HCT116 (cell line): ENCODE results near the gene KHDRBS1. TPM values are rescaled to one million over a fixed set of nuclear protein-coding genes. Genes with fewer than 3 reads are reported as not detected.

ENCODE experiments used
- ATAC-seq: fragments of 200-7000 bp; cut with Tn5 transposase; 2 replicates; pipeline ENCODE4 v1.9.1; 2020; ENCODE audit warnings: mild to moderate bottlenecking, moderate library complexity
- BruUV-seq: library from RNA; stranded (reverse); fragments of 400-500 nt; replicated peaks from 2 replicates; lab custom pipeline; 2021; lab: Mats Ljungman, UMichigan
- CTCF ChIA-PET: fragments of 300-600 bp; sonication (Branson Sonifier 250); formaldehyde crosslinking; loops from one replicate; lab custom pipeline; 2021; ENCODE audit warnings: antibody characterized with exemption; lab: Charles Lee
- POLR2A ChIA-PET: fragments of 300-600, 350-600 bp; sonication (Branson Sonifier 250); formaldehyde crosslinking; loops from one replicate; lab custom pipeline; 2021; ENCODE audit warnings: antibody characterized with exemption; lab: Charles Lee
- RAD21 ChIA-PET, 2 experiments: fragments of 300-600 bp; sonication (Branson Sonifier 250); formaldehyde crosslinking; loops; one replicate each; lab custom pipeline; 2023; ENCODE audit warnings: low total read pairs in 2 of 2; ENCODE audit not compliant: uncharacterized antibody in 2 of 2, unreplicated experiment in 2 of 2, low non-redundant PET in 1 of 2; lab: Charles Lee
- DNase-seq: peaks from one replicate; pipeline ENCODE4 v3.0.0-alpha.2; 2010; ENCODE audit warnings: low read depth, low spot score
- H2AFZ ChIP-seq: fragments of 200-600 bp; shearing (Covaris generic), sonication (generic); 2 replicates; pipeline ENCODE4 v1.6.1; 2017; ENCODE audit warnings: low read depth, mixed run types, mixed read lengths, antibody characterized with exemption, low read length; ENCODE audit not compliant: poor library complexity, severe bottlenecking
- H3K27ac ChIP-seq: 2 replicates; pipeline ENCODE4 v1.5.1; 2012; ENCODE audit warnings: low read depth, low read length
- H3K27me3 ChIP-seq: fragments of 200-600 bp; sonication (generic); 2 replicates; pipeline ENCODE4 v1.6.1; 2016; ENCODE audit warnings: mixed run types, low read length, mixed read lengths; ENCODE audit not compliant: insufficient read depth
- H3K36me3 ChIP-seq, 2 experiments: fragments of 200-500 bp in 1 of 2; fragments of 200-600 bp in 1 of 2; sonication (Bioruptor generic) in 1 of 2; sonication (generic) in 1 of 2; 2 replicates each; pipeline versions ENCODE4 v1.5.1 to v1.6.1; 2014 to 2016; ENCODE audit warnings: low read length in 2 of 2, inconsistent platforms in 1 of 2, mixed read lengths in 1 of 2, mixed run types in 1 of 2; ENCODE audit not compliant: insufficient read depth in 2 of 2, control insufficient read depth in 1 of 2
- H3K4me1 ChIP-seq, 2 experiments: fragments of 200-600 bp in 1 of 2; sonication (generic) in 1 of 2; 2 replicates each; pipeline versions ENCODE4 v1.5.1 to v1.6.1; 2012 to 2017; ENCODE audit warnings: low read length in 2 of 2, inconsistent platforms in 1 of 2, mild to moderate bottlenecking in 1 of 2, mixed read lengths in 1 of 2, mixed run types in 1 of 2, moderate library complexity in 1 of 2; ENCODE audit not compliant: insufficient read depth in 2 of 2, control insufficient read depth in 1 of 2
- H3K4me2 ChIP-seq: fragments of 200-600 bp; sonication (generic); 2 replicates; pipeline ENCODE4 v1.6.1; 2017; ENCODE audit warnings: mixed run types, low read length, mixed read lengths
- H3K4me3 ChIP-seq, 2 experiments: fragments of 200-600 bp in 1 of 2; sonication (generic) in 1 of 2; replicated peaks in 1 of 2; 2 replicates each; pipeline ENCODE4 v1.5.1; 2011 to 2016; ENCODE audit warnings: low read length in 2 of 2, control low read depth in 1 of 2, low read depth in 1 of 2, mild to moderate bottlenecking in 1 of 2, mixed read lengths in 1 of 2, mixed run types in 1 of 2
- H3K79me2 ChIP-seq: fragments of 200-600 bp; sonication (generic); 2 replicates; pipeline ENCODE4 v1.6.1; 2017; ENCODE audit warnings: mild to moderate bottlenecking, mixed run types, low read length, moderate library complexity, mixed read lengths; ENCODE audit not compliant: insufficient read depth
- H3K9ac ChIP-seq: fragments of 200-600 bp; sonication (generic); 2 replicates; pipeline ENCODE4 v1.6.1; 2016; ENCODE audit warnings: low read length, mixed read lengths
- H3K9me2 ChIP-seq: fragments of 200-600 bp; sonication (generic), shearing (Covaris generic); 2 replicates; pipeline ENCODE4 v1.6.1; 2017; ENCODE audit warnings: mixed run types, mild to moderate bottlenecking, moderate library complexity; ENCODE audit not compliant: insufficient read depth
- H3K9me3 ChIP-seq, 2 experiments: fragments of 200-500 bp in 1 of 2; fragments of 200-600 bp in 1 of 2; sonication (Bioruptor generic) in 1 of 2; sonication (generic) in 1 of 2; 2 replicates each; pipeline ENCODE4 v1.6.1; 2014 to 2017; ENCODE audit warnings: low read length in 2 of 2, mixed read lengths in 2 of 2, inconsistent platforms in 1 of 2, low read depth in 1 of 2, mild to moderate bottlenecking in 1 of 2, mixed run types in 1 of 2, moderate library complexity in 1 of 2; ENCODE audit not compliant: control insufficient read depth in 1 of 2, insufficient read depth in 1 of 2
- H4K20me1 ChIP-seq: fragments of 200-600 bp; sonication (generic), shearing (Covaris generic); 2 replicates; pipeline ENCODE4 v1.6.1; 2017; ENCODE audit warnings: mixed run types, mild to moderate bottlenecking, moderate library complexity; ENCODE audit not compliant: insufficient read depth
- CEBPB ChIP-seq: IDR thresholded peaks from 2 replicates; pipeline ENCODE4 v1.6.1; 2012; ENCODE audit warnings: low read depth
- EGR1 ChIP-seq: IDR thresholded peaks from 2 replicates; pipeline ENCODE4 v1.6.1; 2012; ENCODE audit warnings: low read depth
- EZH2 ChIP-seq: fragments of 200-600 bp; sonication (generic); IDR thresholded peaks from 2 replicates; pipeline ENCODE4 v1.6.1; 2017; ENCODE audit warnings: antibody characterized with exemption, mixed run types
- FOSL1 ChIP-seq: IDR thresholded peaks from 2 replicates; pipeline ENCODE4 v1.6.1; 2012; ENCODE audit warnings: low read depth
- JUND ChIP-seq: IDR thresholded peaks from 2 replicates; pipeline ENCODE4 v1.6.1; 2012
- POLR2A ChIP-seq: IDR thresholded peaks from 2 replicates; pipeline ENCODE4 v1.7.0; 2011; ENCODE audit warnings: borderline replicate concordance; ENCODE audit not compliant: insufficient read depth, insufficient read length; ENCODE audit errors: extremely low read depth
- POLR2AphosphoS5 ChIP-seq: IDR thresholded peaks from 2 replicates; pipeline ENCODE4 v1.6.1; 2011; ENCODE audit warnings: mild to moderate bottlenecking, low read depth, low read length, moderate library complexity
- RAD21 ChIP-seq: IDR thresholded peaks from 2 replicates; pipeline ENCODE4 v1.6.1; 2012; ENCODE audit warnings: low read depth, mild to moderate bottlenecking
- REST ChIP-seq: IDR thresholded peaks from 2 replicates; pipeline ENCODE4 v1.6.1; 2012; ENCODE audit warnings: low read depth
- SIN3A ChIP-seq: IDR thresholded peaks from 2 replicates; pipeline ENCODE4 v1.6.1; 2012; ENCODE audit warnings: low read depth
- SP1 ChIP-seq: IDR thresholded peaks from 2 replicates; pipeline ENCODE4 v1.6.1; 2012; ENCODE audit warnings: low read depth
- SRF ChIP-seq: IDR thresholded peaks from 2 replicates; pipeline ENCODE4 v1.6.1; 2012; ENCODE audit warnings: low read depth
- TCF7L2 ChIP-seq: IDR thresholded peaks from 2 replicates; pipeline ENCODE4 v1.7.0; 2011; ENCODE audit warnings: borderline replicate concordance, inconsistent platforms; ENCODE audit not compliant: insufficient read depth, insufficient read length; ENCODE audit errors: extremely low read depth
- ZFX ChIP-seq: fragments of 450-650 bp; IDR thresholded peaks from 2 replicates; pipeline ENCODE4 v1.6.1; 2017
- intact Hi-C: fragments of 100-400 bp; cut with micrococcal nuclease; formaldehyde crosslinking; loops from 2 replicates; pipeline ENCODE4 v1.10.0; 2022
- total RNA-seq: library from RNA; stranded (reverse); gene quantifications from one replicate; pipeline ENCODE4 v1.2.1, GENCODE V29; 2021; ENCODE audit not compliant: unreplicated experiment
- TF ChIP-seq, protein P1 (sequence below): IDR thresholded peaks from 2 replicates; pipeline ENCODE4 v1.6.1; 2012
- TF ChIP-seq, protein P2 (sequence below), 3 experiments: fragments of 200-600 bp in 1 of 3; sonication (generic) in 1 of 3; IDR thresholded peaks in 2 of 3; conservative IDR thresholded peaks in 1 of 3; 2 replicates each; pipeline ENCODE4 v1.5.1; 2012 to 2017; ENCODE audit warnings: low read depth in 2 of 3, low read length in 2 of 3, antibody characterized with exemption in 1 of 3, borderline replicate concordance in 1 of 3, control low read depth in 1 of 3, mild to moderate bottlenecking in 1 of 3, mixed read lengths in 1 of 3, mixed run types in 1 of 3, moderate library complexity in 1 of 3; ENCODE audit not compliant: insufficient read depth in 1 of 3

Gene KHDRBS1
- total RNA-seq, 1 experiment from 2014 or later: 215 TPM

DNA sequence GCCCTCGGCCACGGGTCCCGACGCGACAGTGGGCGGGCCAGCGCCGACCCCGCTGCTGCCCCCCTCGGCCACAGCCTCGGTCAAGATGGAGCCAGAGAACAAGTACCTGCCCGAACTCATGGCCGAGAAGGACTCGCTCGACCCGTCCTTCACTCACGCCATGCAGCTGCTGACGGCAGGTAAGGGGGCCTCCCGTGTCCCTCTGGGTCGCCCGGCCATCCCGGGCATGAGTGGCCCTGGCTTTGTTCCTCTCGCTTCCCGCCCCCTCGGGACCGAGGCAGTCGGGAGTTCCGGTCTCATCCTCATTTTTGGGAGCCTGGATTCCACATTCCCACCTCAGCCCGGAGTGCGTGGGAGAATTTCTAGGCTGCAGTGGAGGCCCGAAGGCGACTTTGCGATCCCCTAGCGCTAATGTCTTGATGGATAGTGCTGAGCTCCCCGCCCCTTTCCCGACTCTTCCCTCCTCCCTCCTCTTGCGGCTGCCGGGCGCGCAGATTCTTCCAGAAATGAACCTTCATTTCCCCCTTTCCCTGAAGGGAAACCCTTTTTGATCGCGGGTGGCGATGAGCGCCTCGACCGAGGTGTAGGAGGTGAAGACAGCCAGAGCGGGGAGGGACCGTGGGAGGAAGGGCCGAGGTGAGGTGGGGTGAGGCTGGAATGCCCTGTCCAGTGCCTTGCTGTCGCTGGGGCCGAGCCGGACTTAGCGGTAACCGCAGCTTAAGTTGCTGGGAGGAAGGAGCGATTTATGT, 705 bp downstream of the KHDRBS1 start:
- H3K79me2 ChIP-seq: peaks cover 57% of the 10 kb centered on the region
- peaks cover 9 to 14% of the 10 kb centered on the region in 2 experiments; a peak in 2 of 4 replicates for H3K36me3 ChIP-seq
- intact Hi-C loops: no loop called here
- H4K20me1 ChIP-seq: peaks cover 31% of the 10 kb centered on the region
- H3K27ac ChIP-seq: peak overlapping the region; percentile 98
- no TSS peak for BruUV-seq
- no peak for DNase-seq
- H3K4me2 ChIP-seq: peak overlapping the region; percentile 83
- POLR2A ChIA-PET: interaction anchor here (1.5 kb wide), 1 partner anchor 16 kb away, joined by 4 read pairs; no protein-coding TSS in a partner anchor
- peak overlapping the region; percentile 99 for H3K9ac ChIP-seq
- ATAC-seq: peak; percentile 38
- H3K9me3 ChIP-seq: no peaks in the 10 kb centered on the region
- RAD21 ChIA-PET: no interaction called here
- H2AFZ ChIP-seq: no peak overlapping the region
- CTCF ChIA-PET: no interaction called here
- no peaks in the 10 kb centered on the region for H3K27me3 ChIP-seq
- TF ChIP-seq SIN3A: peak; percentile 67
- no peak for TF ChIP-seq JUND
- TF ChIP-seq ZFX: peak; percentile 54; the same call in 1 of the 2 replicates
- no peak for TF ChIP-seq EGR1
- no peak for TF ChIP-seq CEBPB
- no peaks in the 10 kb centered on the region for H3K9me2 ChIP-seq
- H3K4me1 ChIP-seq: peaks cover 13 to 37% of the 10 kb centered on the region in 2 experiments
- H3K4me3 ChIP-seq: peak overlapping the region; percentile 96 to 98

- peak overlapping the region; percentile 96 to 98 for H3K4me3 ChIP-seq
- peak overlapping the region; percentile 98 for H3K27ac ChIP-seq
- no peaks in the 10 kb centered on the region for H3K9me2 ChIP-seq
- H2AFZ ChIP-seq: no peak overlapping the region
- no peak for ATAC-seq
- peaks cover 13 to 37% of the 10 kb centered on the region in 2 experiments for H3K4me1 ChIP-seq
- H3K9me3 ChIP-seq: no peaks in the 10 kb centered on the region
- peaks cover 32% of the 10 kb centered on the region for H4K20me1 ChIP-seq
- H3K36me3 ChIP-seq: peaks cover 9 to 14% of the 10 kb centered on the region in 2 experiments; a peak in 2 of 4 replicates
- H3K27me3 ChIP-seq: no peaks in the 10 kb centered on the region
- peak overlapping the region; percentile 99 for H3K9ac ChIP-seq
- DNase-seq: no peak
- BruUV-seq: TSS peak; percentile 50
- RAD21 ChIA-PET: no interaction called here
- CTCF ChIA-PET: no interaction called here
- intact Hi-C loops: no loop called here
- H3K79me2 ChIP-seq: peaks cover 62% of the 10 kb centered on the region
- H3K4me2 ChIP-seq: peak overlapping the region; percentile 83
- no peak for TF ChIP-seq EZH2
- TF ChIP-seq POLR2A: no peak
- TF ChIP-seq, protein P1, sequence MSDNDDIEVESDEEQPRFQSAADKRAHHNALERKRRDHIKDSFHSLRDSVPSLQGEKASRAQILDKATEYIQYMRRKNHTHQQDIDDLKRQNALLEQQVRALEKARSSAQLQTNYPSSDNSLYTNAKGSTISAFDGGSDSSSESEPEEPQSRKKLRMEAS: no peak
- no peak for TF ChIP-seq FOSL1
- no peak for TF ChIP-seq SP1
- TF ChIP-seq, protein P2, sequence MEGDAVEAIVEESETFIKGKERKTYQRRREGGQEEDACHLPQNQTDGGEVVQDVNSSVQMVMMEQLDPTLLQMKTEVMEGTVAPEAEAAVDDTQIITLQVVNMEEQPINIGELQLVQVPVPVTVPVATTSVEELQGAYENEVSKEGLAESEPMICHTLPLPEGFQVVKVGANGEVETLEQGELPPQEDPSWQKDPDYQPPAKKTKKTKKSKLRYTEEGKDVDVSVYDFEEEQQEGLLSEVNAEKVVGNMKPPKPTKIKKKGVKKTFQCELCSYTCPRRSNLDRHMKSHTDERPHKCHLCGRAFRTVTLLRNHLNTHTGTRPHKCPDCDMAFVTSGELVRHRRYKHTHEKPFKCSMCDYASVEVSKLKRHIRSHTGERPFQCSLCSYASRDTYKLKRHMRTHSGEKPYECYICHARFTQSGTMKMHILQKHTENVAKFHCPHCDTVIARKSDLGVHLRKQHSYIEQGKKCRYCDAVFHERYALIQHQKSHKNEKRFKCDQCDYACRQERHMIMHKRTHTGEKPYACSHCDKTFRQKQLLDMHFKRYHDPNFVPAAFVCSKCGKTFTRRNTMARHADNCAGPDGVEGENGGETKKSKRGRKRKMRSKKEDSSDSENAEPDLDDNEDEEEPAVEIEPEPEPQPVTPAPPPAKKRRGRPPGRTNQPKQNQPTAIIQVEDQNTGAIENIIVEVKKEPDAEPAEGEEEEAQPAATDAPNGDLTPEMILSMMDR (IDR thresholded peaks at IDR 0.05 in 2 of 3, conservative IDR thresholded peaks at IDR 0.05 in 1 of 3; ENCODE audit: borderline replicate concordance in 1 of 3, insufficient read depth in 1 of 3, low read depth in 2 of 3, low read length in 2 of 3): no peak
- no peak for TF ChIP-seq RAD21
- TF ChIP-seq REST: no peak
- no peak for TF ChIP-seq TCF7L2
- TF ChIP-seq JUND: no peak
- TF ChIP-seq SRF: no peak
- TF ChIP-seq CEBPB: no peak
- TF ChIP-seq ZFX: no peak
- TF ChIP-seq POLR2AphosphoS5: no peak
- POLR2A ChIA-PET: no interaction called here
These were observed 1.2 kb downstream of the KHDRBS1 start for GRCh38 chr1:32014948-32015273.
